CD8-positive, alpha-beta memory T cell (primary cell): ENCODE data around the gene B3GALT6. TPM values are rescaled to one million over a fixed set of nuclear protein-coding genes. Genes with fewer than 3 reads are reported as not detected.

Source experiments
- CTCF ChIA-PET: fragments of 350-600 bp; sonication (Branson Sonifier 250); formaldehyde crosslinking; loops from one replicate; lab custom pipeline; 2021; ENCODE audit warnings: antibody characterized with exemption; lab: Charles Lee
- POLR2A ChIA-PET: fragments of 350-600 bp; sonication (Branson Sonifier 250); formaldehyde crosslinking; loops from one replicate; lab custom pipeline; 2021; ENCODE audit warnings: antibody characterized with exemption; lab: Charles Lee
- DNase-seq, 5 donors: peaks; one replicate each; pipeline versions ENCODE4 v3.0.0 to v3.0.0-alpha.2; 2020 to 2022; ENCODE audit warnings: mixed read lengths in 1 of 5
- H3K27ac ChIP-seq: one replicate; pipeline ENCODE4 v1.7.0; 2013; ENCODE audit warnings: low read depth, mild to moderate bottlenecking, low read length, moderate library complexity
- H3K27me3 ChIP-seq: 2 replicates; pipeline ENCODE4 v1.7.0; 2013; ENCODE audit warnings: low read length, mild to moderate bottlenecking; ENCODE audit not compliant: insufficient read depth, poor library complexity, severe bottlenecking
- H3K36me3 ChIP-seq: 2 replicates; pipeline ENCODE4 v1.7.0; 2013; ENCODE audit warnings: mild to moderate bottlenecking, low read length, moderate library complexity; ENCODE audit not compliant: insufficient read depth
- H3K4me1 ChIP-seq: 2 replicates; pipeline ENCODE4 v1.7.0; 2013; ENCODE audit warnings: mild to moderate bottlenecking, low read length, moderate library complexity; ENCODE audit not compliant: insufficient read depth
- H3K4me3 ChIP-seq: 2 replicates; pipeline ENCODE4 v1.7.0; 2013; ENCODE audit warnings: mild to moderate bottlenecking, low read length
- H3K9me3 ChIP-seq: 2 replicates; pipeline ENCODE4 v1.7.0; 2013; ENCODE audit warnings: mild to moderate bottlenecking, low read length
- H3K27ac Mint-ChIP-seq, 8 donors: one replicate each; pipeline ENCODE4 v1.8.0; 2020 to 2021; ENCODE audit warnings: mixed read lengths in 8 of 8, mild to moderate bottlenecking in 6 of 8, inconsistent platforms in 3 of 8, moderate library complexity in 3 of 8
- H3K27me3 Mint-ChIP-seq, 2 donors: one replicate each; pipeline ENCODE4 v1.8.0; 2020 to 2021; ENCODE audit warnings: mixed read lengths in 2 of 2, mild to moderate bottlenecking in 1 of 2, moderate library complexity in 1 of 2
- H3K36me3 Mint-ChIP-seq, 3 donors: one replicate each; pipeline ENCODE4 v1.8.0; 2020 to 2021; ENCODE audit warnings: mixed read lengths in 3 of 3, inconsistent platforms in 1 of 3, mild to moderate bottlenecking in 1 of 3
- H3K4me1 Mint-ChIP-seq, 3 donors: one replicate each; pipeline ENCODE4 v1.8.0; 2020 to 2021; ENCODE audit warnings: mixed read lengths in 3 of 3, inconsistent platforms in 1 of 3, mild to moderate bottlenecking in 1 of 3
- H3K4me3 Mint-ChIP-seq, 7 donors: one replicate each; pipeline ENCODE4 v1.8.0; 2020 to 2021; ENCODE audit warnings: mixed read lengths in 7 of 7, mild to moderate bottlenecking in 6 of 7, moderate library complexity in 4 of 7, inconsistent platforms in 2 of 7
- H3K9me3 Mint-ChIP-seq, 5 donors: one replicate each; pipeline ENCODE4 v1.8.0; 2020 to 2022; ENCODE audit warnings: mixed read lengths in 5 of 5, mild to moderate bottlenecking in 3 of 5, moderate library complexity in 2 of 5, inconsistent platforms in 1 of 5
- polyA plus RNA-seq: library from polyadenylated mRNA; unstranded; fragments of 300-500 nt; fragmentation: Illumina TruSeq; gene quantifications from one replicate; pipeline ENCODE4 v1.2.3, GENCODE V29; 2021
- total RNA-seq, 2 experiments: library from RNA; stranded (reverse); gene quantifications; one replicate each; pipeline ENCODE4 v1.2.3, GENCODE V29; 2021

Gene B3GALT6
- total RNA-seq (10 to 100 TPM; 23.7 to 24.1 TPM), polyA plus RNA-seq (16.4 TPM)

- CTCF ChIA-PET: no interaction called here
- H3K4me3 Mint-ChIP-seq: peak within 1 kb of the TSS; percentile 91 to 99 (median 94)
- peak within 1 kb of the TSS; percentile 86 to 98 (median 94) for H3K27ac Mint-ChIP-seq
- no peak for DNase-seq
- H3K27ac ChIP-seq: peak within 1 kb of the TSS; percentile 90
- no peaks in the 10 kb centered on the region for H3K27me3 ChIP-seq
- no peaks in the 10 kb centered on the region for H3K27me3 Mint-ChIP-seq
- H3K36me3 Mint-ChIP-seq: peaks cover 0 to 40% (median 2%) of the 10 kb centered on the region in 3 donors
- POLR2A ChIA-PET: interaction anchor here (0.5 kb wide), 1 partner anchor 41 kb away, joined by 3 read pairs; the partner anchor contains the start of gene UBE2J2
- H3K36me3 ChIP-seq: peaks cover 5% of the 10 kb centered on the region
- peaks cover 27 to 46% (median 30%) of the 10 kb centered on the region in 3 donors for H3K4me1 Mint-ChIP-seq
- H3K4me1 ChIP-seq: peaks cover 28% of the 10 kb centered on the region
- H3K9me3 Mint-ChIP-seq: no peaks in the 10 kb centered on the region
- peak within 1 kb of the TSS; percentile 100 for H3K4me3 ChIP-seq
- H3K9me3 ChIP-seq: no peaks in the 10 kb centered on the region
Measured at GRCh38 chr1:1232208-1232795, at the start of gene B3GALT6. Gene B3GALT6, plus strand, starts transcription at chr1:1232237. Its CDS starts 42 bp downstream, at chr1:1232279.

DNA sequence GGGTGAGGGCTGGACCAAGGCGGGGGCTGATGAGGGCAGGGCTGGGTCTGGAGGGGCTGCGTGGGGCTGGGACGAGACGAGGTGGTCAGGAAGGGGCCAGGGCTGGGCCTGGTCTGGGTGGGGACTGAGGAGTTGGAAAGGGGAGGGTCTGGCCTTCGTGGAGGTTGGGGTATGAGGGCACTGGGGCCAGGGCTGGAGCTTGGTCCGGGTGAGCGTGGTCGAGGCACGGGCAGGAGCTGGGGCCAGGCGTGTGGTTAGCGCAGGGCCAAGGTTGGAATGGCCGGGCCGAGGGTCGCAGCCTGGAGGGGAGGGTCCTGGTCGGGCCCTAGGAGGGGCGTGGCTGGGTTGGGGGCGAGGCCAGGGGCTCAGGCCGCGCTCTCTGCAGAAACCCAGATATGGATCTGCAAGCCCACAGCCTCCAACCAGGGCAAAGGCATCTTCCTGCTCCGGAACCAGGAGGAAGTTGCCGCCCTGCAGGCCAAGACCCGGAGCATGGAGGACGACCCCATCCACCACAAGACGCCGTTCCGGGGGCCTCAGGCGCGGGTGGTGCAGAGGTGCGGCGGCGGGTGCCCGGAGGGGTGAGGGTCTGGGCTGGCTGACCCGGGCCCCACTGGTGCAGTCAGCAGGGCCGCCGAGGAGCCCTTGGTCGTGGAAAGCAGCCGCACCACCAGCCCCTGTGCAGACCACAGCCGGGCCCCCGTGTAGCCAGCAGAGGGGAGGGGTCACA, 49.4 kb upstream of the B3GALT6 start:
- no peak overlapping the region for H3K27ac ChIP-seq
- ChIA-PET CTCF (no interaction called here), POLR2A (no interaction called here)
- H3K27me3 Mint-ChIP-seq: peaks cover 1 to 7% of the 10 kb centered on the region in 2 donors
- H3K27me3 ChIP-seq: peaks cover 3% of the 10 kb centered on the region
- H3K36me3 ChIP-seq: no peaks in the 10 kb centered on the region
- H3K4me3 Mint-ChIP-seq: no peak overlapping the region
- no peaks in the 10 kb centered on the region for H3K36me3 Mint-ChIP-seq
- H3K4me1 Mint-ChIP-seq: no peaks in the 10 kb centered on the region
- no peaks in the 10 kb centered on the region for H3K4me1 ChIP-seq
- no peaks in the 10 kb centered on the region for H3K9me3 ChIP-seq
- H3K27ac Mint-ChIP-seq: no peak overlapping the region
- no peak overlapping the region for H3K4me3 ChIP-seq
- peak in 3 of 5 donors; percentile 0 to 39 (median 1) for DNase-seq
- no peaks in the 10 kb centered on the region for H3K9me3 Mint-ChIP-seq

DNA sequence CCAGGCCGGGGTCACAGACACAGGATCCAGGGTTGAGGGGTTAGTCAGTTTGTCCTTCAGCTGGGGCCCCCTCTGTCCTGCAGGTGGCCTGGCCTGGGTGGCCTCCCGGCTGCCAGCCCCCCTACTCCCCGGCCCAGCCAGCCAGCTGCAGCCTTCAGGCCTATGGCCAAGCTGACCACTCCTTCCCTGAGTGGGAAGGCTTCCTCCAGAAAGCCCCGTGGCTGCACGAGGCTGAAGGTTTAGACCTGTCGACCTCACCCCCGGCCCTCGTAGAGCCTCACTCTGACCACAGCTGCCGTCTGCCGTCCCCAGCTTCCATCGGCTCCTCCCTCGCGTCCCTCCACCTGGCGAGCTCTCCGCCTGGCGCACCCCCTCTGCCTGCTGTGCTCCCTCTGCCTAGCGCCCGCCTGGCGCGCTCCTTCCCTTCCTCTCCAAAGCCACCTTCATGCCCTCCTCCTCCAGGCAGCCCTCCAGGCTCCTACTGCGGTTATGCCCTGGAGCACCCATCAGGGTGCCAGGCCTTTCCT, 48.8 kb upstream of the B3GALT6 start:
- Histone ChIP-seq H3K27me3 (peaks cover 3% of the 10 kb centered on the region), H3K27ac (no peak overlapping the region), H3K36me3 (no peaks in the 10 kb centered on the region), H3K4me1 (no peaks in the 10 kb centered on the region), H3K4me3 (no peak overlapping the region), H3K9me3 (no peaks in the 10 kb centered on the region)
- peak in 2 of 5 donors; percentile 0 to 1 for DNase-seq
- no peaks in the 10 kb centered on the region for H3K4me1 Mint-ChIP-seq
- CTCF ChIA-PET: no interaction called here
- H3K4me3 Mint-ChIP-seq: no peak overlapping the region
- POLR2A ChIA-PET: no interaction called here
- H3K36me3 Mint-ChIP-seq: no peaks in the 10 kb centered on the region
- peak overlapping the region in 1 of 8 donors; percentile 38 for H3K27ac Mint-ChIP-seq
- H3K9me3 Mint-ChIP-seq: no peaks in the 10 kb centered on the region
- peaks cover 1 to 7% of the 10 kb centered on the region in 2 donors for H3K27me3 Mint-ChIP-seq

DNA sequence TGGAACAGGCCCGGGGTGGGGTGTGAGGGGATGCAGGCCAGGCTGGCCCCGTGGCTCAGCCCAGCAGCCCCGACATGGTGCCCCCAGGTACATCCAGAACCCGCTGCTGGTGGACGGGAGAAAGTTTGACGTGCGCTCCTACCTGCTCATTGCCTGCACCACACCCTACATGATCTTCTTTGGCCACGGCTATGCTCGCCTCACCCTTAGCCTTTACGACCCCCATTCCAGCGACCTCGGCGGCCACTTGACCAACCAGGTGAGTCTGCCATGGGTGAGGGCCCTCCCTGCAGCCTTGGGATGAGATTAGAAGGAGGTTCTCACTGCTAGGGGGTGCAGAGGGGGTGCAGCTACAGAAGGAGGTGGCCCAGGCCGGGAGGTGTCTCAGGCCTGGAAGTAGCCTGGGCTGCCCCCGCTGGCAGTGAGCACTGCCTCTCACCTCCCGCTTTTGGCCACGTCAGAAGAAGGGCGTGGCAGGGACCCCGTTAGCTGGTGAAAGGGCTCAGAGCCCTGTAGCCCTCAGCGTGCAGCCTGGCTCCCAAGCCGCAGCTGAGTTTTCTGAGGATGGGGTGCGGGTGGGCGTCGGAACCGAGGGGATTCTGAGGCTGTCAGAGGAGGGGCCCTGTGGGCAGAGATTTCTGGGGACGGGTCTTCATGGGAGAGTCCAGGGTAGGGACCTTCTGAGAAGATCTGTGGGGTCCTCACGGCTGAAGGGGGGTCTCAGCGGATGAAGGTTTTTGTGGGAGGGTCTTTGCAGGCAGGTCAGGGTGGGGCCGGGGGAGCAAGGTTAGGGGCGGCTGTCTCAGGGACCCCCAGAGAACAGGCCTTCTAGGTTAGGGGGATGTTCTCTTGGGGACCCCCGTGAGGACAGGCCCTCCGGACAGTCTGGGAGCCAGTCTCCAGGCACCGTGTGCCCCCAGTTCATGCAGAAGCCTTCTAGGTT, 47.9 kb upstream of the B3GALT6 start:
- no peaks in the 10 kb centered on the region for H3K36me3 Mint-ChIP-seq
- H3K9me3 ChIP-seq: no peaks in the 10 kb centered on the region
- ChIA-PET POLR2A (no interaction called here), CTCF (no interaction called here)
- no peaks in the 10 kb centered on the region for H3K4me1 Mint-ChIP-seq
- H3K27me3 ChIP-seq: peaks cover 3% of the 10 kb centered on the region
- H3K27ac ChIP-seq: no peak overlapping the region
- H3K4me1 ChIP-seq: no peaks in the 10 kb centered on the region
- no peak overlapping the region for H3K27ac Mint-ChIP-seq
- H3K27me3 Mint-ChIP-seq: peaks cover 1 to 7% of the 10 kb centered on the region in 2 donors
- H3K36me3 ChIP-seq: no peaks in the 10 kb centered on the region
- H3K9me3 Mint-ChIP-seq: no peaks in the 10 kb centered on the region
- DNase-seq: peak in 2 of 5 donors; percentile 0 to 34
- no peak overlapping the region for H3K4me3 ChIP-seq
- H3K4me3 Mint-ChIP-seq: no peak overlapping the region

DNA sequence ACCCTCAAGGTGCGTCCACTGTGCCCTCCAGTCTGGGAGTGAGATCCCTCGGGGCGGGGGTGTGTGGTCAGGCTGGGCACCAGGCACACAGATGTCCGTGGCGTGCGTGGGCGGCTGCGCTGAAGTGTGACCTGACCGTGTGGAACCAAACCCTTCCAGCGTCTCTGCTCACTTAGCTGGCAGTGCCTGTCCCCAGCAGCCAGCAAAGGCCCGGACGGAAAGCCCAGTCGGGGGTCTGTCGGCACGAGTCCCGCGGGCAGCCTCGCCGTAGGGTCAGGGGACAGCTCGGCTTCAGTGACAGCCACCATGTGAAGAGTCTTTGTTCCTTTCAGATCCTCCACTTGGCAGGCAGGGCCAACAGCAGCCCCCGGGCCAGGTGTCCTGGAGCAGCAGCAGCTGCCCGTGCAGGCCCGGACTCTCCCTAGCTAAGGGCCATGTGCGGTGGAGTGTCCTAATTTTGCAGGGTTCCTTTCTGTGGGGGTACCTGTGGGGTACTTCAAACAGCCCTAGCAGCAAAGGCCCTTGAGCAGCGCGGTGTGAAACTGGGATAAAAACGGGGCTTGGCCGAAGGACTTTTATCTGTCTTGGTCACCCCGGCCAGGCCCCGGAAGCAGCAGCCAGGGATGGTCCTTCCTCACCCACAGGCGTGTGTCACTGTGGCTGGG, 46.8 kb upstream of the B3GALT6 start:
- H3K9me3 Mint-ChIP-seq: no peaks in the 10 kb centered on the region
- DNase-seq: peak in 2 of 5 donors; percentile 0 to 46
- peak overlapping the region in 1 of 8 donors; percentile 9 for H3K27ac Mint-ChIP-seq
- Histone ChIP-seq H3K4me3 (no peak overlapping the region), H3K27me3 (peaks cover 3% of the 10 kb centered on the region), H3K27ac (no peak overlapping the region), H3K36me3 (no peaks in the 10 kb centered on the region), H3K4me1 (no peaks in the 10 kb centered on the region), H3K9me3 (no peaks in the 10 kb centered on the region)
- ChIA-PET POLR2A (no interaction called here), CTCF (no interaction called here)
- no peaks in the 10 kb centered on the region for H3K4me1 Mint-ChIP-seq
- H3K27me3 Mint-ChIP-seq: peaks cover 1 to 7% of the 10 kb centered on the region in 2 donors
- H3K36me3 Mint-ChIP-seq: no peaks in the 10 kb centered on the region
- H3K4me3 Mint-ChIP-seq: no peak overlapping the region

DNA sequence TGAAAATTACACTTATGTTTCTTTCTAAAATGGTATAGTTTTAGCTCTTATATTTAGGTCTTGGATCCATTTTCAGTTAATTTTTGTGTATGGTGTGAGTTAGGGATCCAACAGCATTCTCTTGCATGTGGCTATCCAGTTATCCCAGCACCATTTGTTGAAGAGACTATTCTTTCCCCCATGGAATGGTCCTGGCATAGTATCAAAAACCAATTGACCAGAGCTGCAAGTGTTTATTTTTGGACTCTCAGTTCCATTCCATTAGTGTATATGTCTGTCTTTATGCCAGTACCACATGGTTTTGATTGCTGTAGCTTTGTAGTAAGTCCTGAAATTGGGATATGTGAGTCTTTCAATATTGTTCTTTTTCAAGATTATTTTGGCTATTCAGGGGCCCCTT, 44.1 kb upstream of the B3GALT6 start:
- H3K4me1 Mint-ChIP-seq: no peaks in the 10 kb centered on the region
- ChIA-PET CTCF (no interaction called here), POLR2A (interaction anchor here (0.7 kb wide), 1 partner anchor 180 kb away, joined by 3 read pairs; no protein-coding TSS in a partner anchor)
- no peaks in the 10 kb centered on the region for H3K27me3 ChIP-seq
- no peak overlapping the region for H3K27ac Mint-ChIP-seq
- no peaks in the 10 kb centered on the region for H3K4me1 ChIP-seq
- H3K27ac ChIP-seq: no peak overlapping the region
- DNase-seq: no peak
- no peak overlapping the region for H3K4me3 Mint-ChIP-seq
- peaks cover 0 to 5% of the 10 kb centered on the region in 2 donors for H3K27me3 Mint-ChIP-seq
- no peak overlapping the region for H3K4me3 ChIP-seq
- H3K9me3 ChIP-seq: no peaks in the 10 kb centered on the region
- H3K36me3 Mint-ChIP-seq: peaks cover 0 to 2% (median 0%) of the 10 kb centered on the region in 3 donors
- H3K36me3 ChIP-seq: no peaks in the 10 kb centered on the region
- H3K9me3 Mint-ChIP-seq: peaks cover 0 to 6% (median 4%) of the 10 kb centered on the region in 5 donors

DNA sequence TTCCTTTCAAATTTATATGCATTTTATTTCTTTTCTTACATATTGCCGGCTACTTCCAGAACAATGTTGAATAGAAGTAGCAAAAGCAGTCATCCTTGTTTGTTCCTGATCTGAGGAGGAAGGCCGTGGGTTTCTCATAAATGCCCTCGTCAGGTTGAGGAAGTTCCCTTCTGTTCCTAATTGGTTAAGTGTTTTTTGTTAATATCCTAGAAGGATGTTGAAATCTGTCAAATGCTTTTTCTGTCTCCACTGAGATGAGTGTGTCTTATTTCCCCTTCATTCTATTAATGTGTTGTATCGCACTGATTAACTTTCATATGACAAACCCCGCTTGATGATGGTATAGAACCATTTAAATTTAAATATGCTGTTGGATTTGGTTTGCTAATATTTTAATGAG, 42.9 kb upstream of the B3GALT6 start:
- H3K4me3 ChIP-seq: no peak overlapping the region
- Mint-ChIP-seq H3K27ac (no peak overlapping the region), H3K27me3 (peaks cover 0 to 5% of the 10 kb centered on the region in 2 donors), H3K4me1 (no peaks in the 10 kb centered on the region), H3K36me3 (peaks cover 0 to 2% (median 0%) of the 10 kb centered on the region in 3 donors), H3K4me3 (no peak overlapping the region), H3K9me3 (peaks cover 0 to 6% (median 4%) of the 10 kb centered on the region in 5 donors)
- no peak for DNase-seq
- H3K27ac ChIP-seq: no peak overlapping the region
- H3K27me3 ChIP-seq: no peaks in the 10 kb centered on the region
- CTCF ChIA-PET: no interaction called here
- no peaks in the 10 kb centered on the region for H3K36me3 ChIP-seq
- POLR2A ChIA-PET: no interaction called here
- no peaks in the 10 kb centered on the region for H3K4me1 ChIP-seq
- H3K9me3 ChIP-seq: no peaks in the 10 kb centered on the region
